GM10266 (cell line): ENCODE measurements around the gene SHC1.

Experiments
- DNase-seq: peaks from one replicate; pipeline ENCODE4 v3.0.0; 2012; ENCODE audit errors: extremely low spot score
- CTCF ChIP-seq: IDR thresholded peaks from 2 replicates; pipeline ENCODE4 v1.5.1; 2012; ENCODE audit warnings: mild to moderate bottlenecking, low read depth; ENCODE audit not compliant: control insufficient read depth, insufficient read depth; ENCODE audit errors: missing control alignments

Gene SHC1

GRCh38 chr1:154956544-154956941 is 14.0 kb downstream of the SHC1 start:
- no peak for DNase-seq
- TF ChIP-seq CTCF, result no peak

GRCh38 chr1:154955718-154956543 is 14.6 kb downstream of the SHC1 start, which contains the start of gene PBXIP1:
Gene PBXIP1 (minus strand): TSS chr1:154956099. CDS start chr1:154953721, 2,378 bp downstream.
- peak; percentile 19 for TF ChIP-seq CTCF
- peak; percentile 93 for DNase-seq

GRCh38 chr1:154955039-154955717 is 15.4 kb downstream of the SHC1 start:
- DNase-seq, result peak; percentile 80
- no peak for TF ChIP-seq CTCF

- TF ChIP-seq CTCF, result no peak
- DNase-seq, result no peak
Observed at GRCh38 chr1:154954541-154954940, 16.0 kb downstream of the SHC1 start.

GRCh38 chr1:154953611-154954038 is 16.9 kb downstream of the SHC1 start:
- no peak for TF ChIP-seq CTCF
- DNase-seq, result no peak

- TF ChIP-seq CTCF, result no peak
- DNase-seq, result no peak
Observed at GRCh38 chr1:154952664-154953063, 17.9 kb downstream of the SHC1 start.
